Measurements from ENCODE around the gene PRAC2.

The PRAC2 gene

DNA sequence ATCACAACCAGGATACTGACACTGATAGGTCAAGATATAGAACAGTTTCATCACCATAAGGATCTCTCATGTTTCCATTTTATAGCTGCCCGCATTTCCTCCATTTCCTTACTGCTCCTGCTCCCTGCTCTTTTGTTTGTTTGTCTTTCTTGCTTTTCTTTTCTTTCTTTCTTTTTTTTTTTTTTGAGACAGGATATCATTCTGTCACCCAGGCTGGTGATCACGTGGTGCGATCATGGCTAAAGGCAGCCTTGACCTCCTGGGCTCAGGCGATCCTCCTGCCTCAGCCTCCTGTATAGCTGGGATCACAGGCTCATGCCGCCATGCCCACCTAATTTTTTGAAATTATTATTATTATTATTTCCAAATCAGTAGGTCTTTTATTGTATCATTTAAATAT, 32.3 kb upstream of the PRAC2 start:
- TF ChIP-seq EGR1 (IDR thresholded peaks at IDR 0.05), result no peak
- no peak for TF ChIP-seq TAF1 (IDR thresholded peaks at IDR 0.05; ENCODE audit: low read depth)
- TF ChIP-seq CEBPB (IDR thresholded peaks at IDR 0.05), result no peak
- TF ChIP-seq ZBTB7A (IDR thresholded peaks at IDR 0.05; ENCODE audit: low read depth), result no peak
- TF ChIP-seq TEAD4 (IDR thresholded peaks at IDR 0.05), result no peak
- no peak for TF ChIP-seq YY1 (IDR thresholded peaks at IDR 0.05; ENCODE audit: low read depth)
- TF ChIP-seq TCF12 (IDR thresholded peaks at IDR 0.05; ENCODE audit: low read depth), result no peak

DNA sequence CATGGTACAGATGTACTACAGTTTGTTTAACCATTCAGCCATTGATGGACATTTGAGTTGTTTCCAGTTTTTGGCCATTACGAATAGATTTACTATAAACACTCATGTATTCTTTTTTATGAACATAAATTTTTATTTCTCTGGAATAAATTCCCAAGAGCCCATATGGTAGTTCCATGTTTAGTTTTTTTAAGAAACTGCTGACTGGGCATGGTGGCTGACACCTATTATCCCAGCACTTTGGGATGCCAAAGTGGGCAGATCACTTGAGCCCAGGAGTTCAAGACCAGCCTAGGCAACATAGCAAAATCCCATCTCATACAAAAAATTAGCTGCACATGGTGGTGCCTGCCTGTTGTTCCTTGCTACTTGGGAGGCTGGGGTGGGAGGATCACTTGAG, 30.9 kb upstream of the PRAC2 start:
- TF ChIP-seq, protein P1, sequence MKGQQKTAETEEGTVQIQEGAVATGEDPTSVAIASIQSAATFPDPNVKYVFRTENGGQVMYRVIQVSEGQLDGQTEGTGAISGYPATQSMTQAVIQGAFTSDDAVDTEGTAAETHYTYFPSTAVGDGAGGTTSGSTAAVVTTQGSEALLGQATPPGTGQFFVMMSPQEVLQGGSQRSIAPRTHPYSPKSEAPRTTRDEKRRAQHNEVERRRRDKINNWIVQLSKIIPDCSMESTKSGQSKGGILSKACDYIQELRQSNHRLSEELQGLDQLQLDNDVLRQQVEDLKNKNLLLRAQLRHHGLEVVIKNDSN (IDR thresholded peaks at IDR 0.05), result no peak

DNA sequence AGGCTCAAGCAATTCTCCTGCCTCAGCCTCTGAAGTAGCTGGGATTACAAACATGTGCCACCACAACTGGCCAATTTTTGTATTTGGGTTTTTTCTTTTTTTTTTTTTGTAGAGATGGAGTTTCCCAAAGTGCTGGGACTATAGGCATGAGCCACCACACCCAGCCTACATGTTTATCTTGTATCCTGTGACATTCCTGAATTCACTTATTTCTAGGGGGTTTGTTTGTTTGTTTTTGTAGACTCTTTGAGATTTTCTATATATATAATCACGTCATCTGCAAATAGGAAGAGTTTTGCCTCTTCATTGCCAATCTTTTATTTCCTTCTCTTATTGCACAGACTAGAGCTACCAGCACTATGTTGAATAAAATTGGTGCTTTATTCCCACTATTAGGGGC, 29.8 kb upstream of the PRAC2 start:
- TF ChIP-seq ZBTB7A (IDR thresholded peaks at IDR 0.05; ENCODE audit: low read depth) (no peak), FOXM1 (IDR thresholded peaks at IDR 0.05; ENCODE audit: borderline replicate concordance, low read depth) (no peak), EP300 (IDR thresholded peaks at IDR 0.05; ENCODE audit: borderline replicate concordance) (no peak), CEBPB (IDR thresholded peaks at IDR 0.05) (no peak), EGR1 (IDR thresholded peaks at IDR 0.05) (no peak), TAF1 (IDR thresholded peaks at IDR 0.05; ENCODE audit: low read depth) (no peak), CREB1 (IDR thresholded peaks at IDR 0.05; ENCODE audit: low read depth) (no peak), TEAD4 (IDR thresholded peaks at IDR 0.05) (no peak), TCF12 (IDR thresholded peaks at IDR 0.05; ENCODE audit: low read depth) (no peak)

DNA sequence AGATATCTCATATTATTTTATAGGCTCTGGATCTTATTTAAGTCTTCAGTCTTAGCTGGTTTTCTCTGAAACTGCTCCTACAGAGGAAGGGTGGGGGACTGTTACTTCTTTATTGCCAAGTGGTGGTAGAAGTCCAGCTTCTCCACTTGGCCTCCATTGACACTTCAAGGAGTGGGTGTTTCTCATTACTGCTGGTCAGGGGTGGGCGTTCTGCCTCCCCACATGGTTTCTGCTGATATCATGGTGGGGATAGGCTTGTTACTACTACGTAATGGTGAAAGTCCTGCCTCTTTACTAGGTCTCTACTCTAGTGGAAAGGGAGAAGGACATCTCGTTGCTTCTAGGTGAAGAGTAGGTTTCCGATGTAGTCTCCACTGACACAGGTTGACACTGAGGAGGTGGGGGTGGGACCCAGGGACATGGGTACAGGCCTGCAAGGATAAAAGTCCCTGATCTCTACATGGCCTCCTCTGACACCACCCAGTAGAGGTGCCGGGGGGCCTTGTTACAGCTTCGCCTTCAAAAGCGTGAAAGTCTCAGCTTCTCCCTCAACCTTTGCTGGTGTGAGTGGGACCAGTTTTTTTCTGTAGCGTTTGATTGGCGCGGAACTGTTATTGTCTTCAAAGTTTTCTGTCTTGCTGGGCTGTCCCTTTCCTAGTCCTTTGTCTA, 21.0 kb upstream of the PRAC2 start:
- TF ChIP-seq EGR1 (IDR thresholded peaks at IDR 0.05) (no peak), TEAD4 (IDR thresholded peaks at IDR 0.05) (no peak), CEBPB (IDR thresholded peaks at IDR 0.05) (no peak), EP300 (IDR thresholded peaks at IDR 0.05; ENCODE audit: borderline replicate concordance) (no peak), FOXM1 (IDR thresholded peaks at IDR 0.05; ENCODE audit: borderline replicate concordance, low read depth) (no peak), TAF1 (IDR thresholded peaks at IDR 0.05; ENCODE audit: low read depth) (no peak), NFIC (IDR thresholded peaks at IDR 0.05) (no peak), ZBTB7A (IDR thresholded peaks at IDR 0.05; ENCODE audit: low read depth) (no peak)

DNA sequence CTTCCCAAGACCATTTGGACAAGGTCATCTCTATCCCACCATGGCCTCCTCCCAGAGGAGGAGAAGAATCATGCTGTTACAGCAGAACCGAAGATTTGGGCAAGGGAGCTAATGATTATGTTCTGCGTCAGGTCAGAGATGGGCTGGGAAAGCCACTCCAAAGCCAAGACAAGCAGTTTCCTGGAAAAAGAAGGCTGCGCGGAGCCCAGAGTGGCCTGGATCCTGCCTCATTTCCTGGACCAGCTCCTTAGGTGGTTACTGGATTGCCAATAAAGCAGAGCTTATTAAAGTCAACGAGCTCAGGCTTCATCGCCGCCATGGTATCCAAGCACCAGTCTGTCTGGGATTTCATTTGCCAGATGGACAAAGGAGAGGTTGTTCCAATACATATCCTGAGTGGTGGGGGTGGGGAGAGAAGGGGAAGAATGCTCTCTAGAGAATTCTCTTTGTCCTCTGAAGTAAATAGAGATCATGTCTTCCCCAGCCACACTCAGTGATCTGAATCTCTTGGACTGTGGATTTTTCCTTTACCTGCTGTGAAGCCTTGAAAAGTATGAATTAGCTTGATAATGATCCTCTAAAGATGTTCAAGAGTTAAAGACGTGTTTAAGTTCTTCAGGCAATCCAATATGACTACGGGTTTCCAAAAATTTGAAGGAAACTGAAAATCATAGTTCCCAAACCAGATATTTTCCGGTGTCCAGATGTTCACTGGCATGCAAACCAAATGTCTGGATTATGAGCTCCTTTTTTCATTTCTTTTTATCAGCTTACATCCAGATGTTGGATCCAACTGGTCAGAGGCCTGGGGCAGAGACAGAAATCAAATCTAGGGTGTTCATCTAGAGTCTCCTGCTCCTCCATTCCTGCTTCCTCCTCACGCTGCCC, 18.4 kb upstream of the PRAC2 start:
- no peak for TF ChIP-seq EP300 (IDR thresholded peaks at IDR 0.05; ENCODE audit: borderline replicate concordance)
- TF ChIP-seq YY1 (IDR thresholded peaks at IDR 0.05; ENCODE audit: low read depth), result no peak
- no peak for TF ChIP-seq RAD21 (IDR thresholded peaks at IDR 0.05; ENCODE audit: low read depth)
- TF ChIP-seq CEBPB (IDR thresholded peaks at IDR 0.05), result no peak
- TF ChIP-seq, protein P2, sequence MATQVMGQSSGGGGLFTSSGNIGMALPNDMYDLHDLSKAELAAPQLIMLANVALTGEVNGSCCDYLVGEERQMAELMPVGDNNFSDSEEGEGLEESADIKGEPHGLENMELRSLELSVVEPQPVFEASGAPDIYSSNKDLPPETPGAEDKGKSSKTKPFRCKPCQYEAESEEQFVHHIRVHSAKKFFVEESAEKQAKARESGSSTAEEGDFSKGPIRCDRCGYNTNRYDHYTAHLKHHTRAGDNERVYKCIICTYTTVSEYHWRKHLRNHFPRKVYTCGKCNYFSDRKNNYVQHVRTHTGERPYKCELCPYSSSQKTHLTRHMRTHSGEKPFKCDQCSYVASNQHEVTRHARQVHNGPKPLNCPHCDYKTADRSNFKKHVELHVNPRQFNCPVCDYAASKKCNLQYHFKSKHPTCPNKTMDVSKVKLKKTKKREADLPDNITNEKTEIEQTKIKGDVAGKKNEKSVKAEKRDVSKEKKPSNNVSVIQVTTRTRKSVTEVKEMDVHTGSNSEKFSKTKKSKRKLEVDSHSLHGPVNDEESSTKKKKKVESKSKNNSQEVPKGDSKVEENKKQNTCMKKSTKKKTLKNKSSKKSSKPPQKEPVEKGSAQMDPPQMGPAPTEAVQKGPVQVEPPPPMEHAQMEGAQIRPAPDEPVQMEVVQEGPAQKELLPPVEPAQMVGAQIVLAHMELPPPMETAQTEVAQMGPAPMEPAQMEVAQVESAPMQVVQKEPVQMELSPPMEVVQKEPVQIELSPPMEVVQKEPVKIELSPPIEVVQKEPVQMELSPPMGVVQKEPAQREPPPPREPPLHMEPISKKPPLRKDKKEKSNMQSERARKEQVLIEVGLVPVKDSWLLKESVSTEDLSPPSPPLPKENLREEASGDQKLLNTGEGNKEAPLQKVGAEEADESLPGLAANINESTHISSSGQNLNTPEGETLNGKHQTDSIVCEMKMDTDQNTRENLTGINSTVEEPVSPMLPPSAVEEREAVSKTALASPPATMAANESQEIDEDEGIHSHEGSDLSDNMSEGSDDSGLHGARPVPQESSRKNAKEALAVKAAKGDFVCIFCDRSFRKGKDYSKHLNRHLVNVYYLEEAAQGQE (IDR thresholded peaks at IDR 0.05; ENCODE audit: low read depth), result no peak
- no peak for TF ChIP-seq TCF12 (IDR thresholded peaks at IDR 0.05; ENCODE audit: low read depth)
- TF ChIP-seq, protein P3, sequence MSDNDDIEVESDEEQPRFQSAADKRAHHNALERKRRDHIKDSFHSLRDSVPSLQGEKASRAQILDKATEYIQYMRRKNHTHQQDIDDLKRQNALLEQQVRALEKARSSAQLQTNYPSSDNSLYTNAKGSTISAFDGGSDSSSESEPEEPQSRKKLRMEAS (IDR thresholded peaks at IDR 0.05), result no peak
- TF ChIP-seq, protein P1 (IDR thresholded peaks at IDR 0.05), result no peak
- TF ChIP-seq TAF1 (IDR thresholded peaks at IDR 0.05; ENCODE audit: low read depth), result no peak
- no peak for TF ChIP-seq CREB1 (IDR thresholded peaks at IDR 0.05; ENCODE audit: low read depth)
- no peak for TF ChIP-seq ZBTB7A (IDR thresholded peaks at IDR 0.05; ENCODE audit: low read depth)
- TF ChIP-seq FOXM1 (IDR thresholded peaks at IDR 0.05; ENCODE audit: borderline replicate concordance, low read depth), result no peak
- no peak for TF ChIP-seq TEAD4 (IDR thresholded peaks at IDR 0.05)

DNA sequence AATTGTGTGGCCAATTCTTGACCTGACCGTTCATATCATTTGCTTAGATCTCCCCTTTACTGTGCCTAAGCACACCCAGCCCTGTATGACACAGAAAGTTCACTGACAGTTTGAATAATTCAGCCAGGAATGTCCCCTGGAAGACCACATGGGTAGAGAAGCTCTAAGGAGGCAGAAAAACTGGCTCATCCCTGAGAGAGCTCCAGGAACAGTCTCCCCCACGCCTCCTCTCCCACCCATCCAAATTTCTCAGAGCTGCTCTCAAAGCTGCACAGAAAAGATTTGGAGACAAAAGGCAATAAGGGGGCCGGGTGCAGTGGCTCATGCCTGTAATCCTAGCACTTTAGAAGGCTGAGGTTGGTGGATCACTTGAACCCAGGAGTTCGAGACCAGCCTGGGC, 11.9 kb upstream of the PRAC2 start:
- no peak for TF ChIP-seq EP300 (IDR thresholded peaks at IDR 0.05; ENCODE audit: borderline replicate concordance)
- no peak for TF ChIP-seq TEAD4 (IDR thresholded peaks at IDR 0.05)
- TF ChIP-seq, protein P1 (IDR thresholded peaks at IDR 0.05), result no peak
- TF ChIP-seq FOXM1 (IDR thresholded peaks at IDR 0.05; ENCODE audit: borderline replicate concordance, low read depth), result no peak
- TF ChIP-seq EGR1 (IDR thresholded peaks at IDR 0.05), result no peak
- no peak for TF ChIP-seq RAD21 (IDR thresholded peaks at IDR 0.05; ENCODE audit: low read depth)
- TF ChIP-seq TAF1 (IDR thresholded peaks at IDR 0.05; ENCODE audit: low read depth), result no peak
- no peak for TF ChIP-seq NFIC (IDR thresholded peaks at IDR 0.05)
- no peak for TF ChIP-seq CREB1 (IDR thresholded peaks at IDR 0.05; ENCODE audit: low read depth)
- TF ChIP-seq, protein P3 (IDR thresholded peaks at IDR 0.05), result no peak
- TF ChIP-seq ZBTB7A (IDR thresholded peaks at IDR 0.05; ENCODE audit: low read depth), result no peak
- TF ChIP-seq, protein P2 (IDR thresholded peaks at IDR 0.05; ENCODE audit: low read depth), result no peak
- no peak for TF ChIP-seq TCF12 (IDR thresholded peaks at IDR 0.05; ENCODE audit: low read depth)
- no peak for TF ChIP-seq YY1 (IDR thresholded peaks at IDR 0.05; ENCODE audit: low read depth)
- TF ChIP-seq CEBPB (IDR thresholded peaks at IDR 0.05), result no peak
